Lung (tissue), 12 donors: Measurements from ENCODE around the gene VAT1L. TPM values are rescaled to one million over a fixed set of nuclear protein-coding genes. Genes with fewer than 3 reads are reported as not detected.

Experiments
- ATAC-seq: fragments of 200-7000 bp; cut with Tn5 transposase; one replicate; pipeline ENCODE4 v1.9.1; 2020; ENCODE audit warnings: moderate number of reproducible peaks; ENCODE audit not compliant: insufficient read depth, low FRiP score
- DNase-seq, 3 donors: peaks; one replicate each; pipeline ENCODE4 v3.0.0-alpha.2; 2013 to 2017
- H3K27ac ChIP-seq, 2 donors: one replicate each; pipeline ENCODE4 v1.5.1; 2013; ENCODE audit warnings: mild to moderate bottlenecking in 2 of 2, moderate library complexity in 2 of 2, control low read depth in 1 of 2, inconsistent platforms in 1 of 2, low read depth in 1 of 2, low read length in 1 of 2
- H3K27me3 ChIP-seq, 3 donors: one replicate each; pipeline ENCODE4 v1.5.1; 2013; ENCODE audit warnings: low read length in 2 of 3; ENCODE audit not compliant: control insufficient read depth in 3 of 3, insufficient read depth in 3 of 3
- H3K36me3 ChIP-seq, 4 donors: one replicate each; pipeline ENCODE4 v1.5.1; 2013; ENCODE audit warnings: low read length in 4 of 4, mild to moderate bottlenecking in 1 of 4, moderate library complexity in 1 of 4; ENCODE audit not compliant: control insufficient read depth in 4 of 4, insufficient read depth in 4 of 4
- H3K4me1 ChIP-seq, 5 donors: one replicate each; pipeline ENCODE4 v1.5.1; 2013; ENCODE audit warnings: low read length in 5 of 5, mild to moderate bottlenecking in 2 of 5, moderate library complexity in 1 of 5; ENCODE audit not compliant: control insufficient read depth in 5 of 5, insufficient read depth in 5 of 5
- H3K4me3 ChIP-seq: one replicate; pipeline ENCODE4 v1.5.1; 2013; ENCODE audit warnings: mild to moderate bottlenecking, control low read depth, moderate library complexity
- H3K9ac ChIP-seq, 2 donors: one replicate each; pipeline ENCODE4 v1.5.1; 2013; ENCODE audit warnings: low read length in 2 of 2, control low read depth in 1 of 2; ENCODE audit not compliant: insufficient read depth in 1 of 2
- H3K9me3 ChIP-seq, 4 donors: one replicate each; pipeline ENCODE4 v1.5.1; 2013; ENCODE audit warnings: low read length in 3 of 4, mild to moderate bottlenecking in 1 of 4, moderate library complexity in 1 of 4; ENCODE audit not compliant: control insufficient read depth in 4 of 4, insufficient read depth in 3 of 4
- CTCF ChIP-seq: IDR thresholded peaks from 2 replicates; pipeline ENCODE4 v1.5.1; 2012; ENCODE audit warnings: mild to moderate bottlenecking; ENCODE audit errors: control extremely low read depth, extremely low read depth
- WGBS, 2 donors: extraction: QIAGEN DNeasy Blood & Tissue Kit; methylation state at CpG; one replicate each; pipeline ENCODE4 v1.1.7; 2013; 5-methylcytosine and 5-hydroxymethylcytosine counted together
- polyA plus RNA-seq, 2 donors: library from polyadenylated mRNA; stranded (reverse); fragments of 200-250 nt; gene quantifications; one replicate each; pipeline ENCODE4 v1.2.1, GENCODE V29; 2013
- total RNA-seq, 2 donors: library from RNA; depleted of rRNA in 1 of 2; stranded (reverse); fragments of >200 nt in 1 of 2; gene quantifications; one replicate each; pipeline ENCODE4 v1.2.1, GENCODE V29; 2014 to 2021
- donor health status: control.
- donor health status: control.
- donor health status: Bipolar disorder and iron deficiency.
- donor health status: healthy.
- donor health status: DM: yes; HTN: yes; CAD: no.

Gene VAT1L
- total and polyA plus RNA-seq, 4 donors: 0.14 to 3.3 (median 0.26) TPM

- H3K27me3 ChIP-seq: no peaks in the 10 kb centered on the region
- H3K9me3 ChIP-seq: no peaks in the 10 kb centered on the region
- WGBS, 2 donors: 67 to 73% methylated on average over 4 of the region's 4 CpGs
- no peaks in the 10 kb centered on the region for H3K36me3 ChIP-seq
- no peak for TF ChIP-seq CTCF
- ATAC-seq (no peak), DNase-seq (peak; percentile 87 to 96 (median 95))
- H3K9ac ChIP-seq: no peak overlapping the region
- H3K4me1 ChIP-seq: peaks cover 0 to 16% (median 0%) of the 10 kb centered on the region in 5 donors
- no peak overlapping the region for H3K4me3 ChIP-seq
- H3K27ac ChIP-seq: no peak overlapping the region
Measured at GRCh38 chr16:77744141-77744540, 44.2 kb upstream of the VAT1L start.

GRCh38 chr16:77745972-77746371 lies 42.4 kb upstream of the VAT1L start:
- WGBS, 2 donors: 78 to 91% methylated on average over 1 of the region's 1 CpG
- no peak for ATAC-seq
- H3K4me3 ChIP-seq: no peak overlapping the region

GRCh38 chr16:77748421-77749005 lies 39.9 kb upstream of the VAT1L start:
- no peak overlapping the region for H3K27ac ChIP-seq
- H3K36me3 ChIP-seq: no peaks in the 10 kb centered on the region
- ATAC-seq (no peak), DNase-seq (no peak)
- no peaks in the 10 kb centered on the region for H3K9me3 ChIP-seq
- no peak overlapping the region for H3K9ac ChIP-seq
- peaks cover 0 to 14% (median 0%) of the 10 kb centered on the region in 5 donors for H3K4me1 ChIP-seq
- no peak overlapping the region for H3K4me3 ChIP-seq
- no peaks in the 10 kb centered on the region for H3K27me3 ChIP-seq
- WGBS, 2 donors: 79 to 86% methylated on average over 7 of the region's 7 CpGs
- TF ChIP-seq CTCF: no peak

More at GRCh38 chr16:77745972-77746371, 42.4 kb upstream of the VAT1L start:
- DNase-seq: no peak
- Histone ChIP-seq H3K27me3 (no peaks in the 10 kb centered on the region), H3K36me3 (no peaks in the 10 kb centered on the region), H3K4me1 (peaks cover 0 to 16% (median 0%) of the 10 kb centered on the region in 5 donors), H3K27ac (no peak overlapping the region), H3K9me3 (no peaks in the 10 kb centered on the region), H3K9ac (no peak overlapping the region)
- TF ChIP-seq CTCF: no peak

GRCh38 chr16:77749415-77749814 lies 38.9 kb upstream of the VAT1L start:
- no peak overlapping the region for H3K4me3 ChIP-seq
- WGBS, 2 donors: 70 to 92% methylated on average over 1 of the region's 1 CpG
- TF ChIP-seq CTCF: no peak

More at GRCh38 chr16:77749415-77749814, 38.9 kb upstream of the VAT1L start:
- no peaks in the 10 kb centered on the region for H3K9me3 ChIP-seq
- H3K27me3 ChIP-seq: no peaks in the 10 kb centered on the region
- no peaks in the 10 kb centered on the region for H3K36me3 ChIP-seq
- H3K27ac ChIP-seq: no peak overlapping the region
- no peak overlapping the region for H3K9ac ChIP-seq
- H3K4me1 ChIP-seq: peaks cover 0 to 6% (median 0%) of the 10 kb centered on the region in 5 donors
- no peak for ATAC-seq
- no peak for DNase-seq
